T-cell (primary cell): ENCODE data around the gene AP5Z1. TPM values are rescaled to one million over a fixed set of nuclear protein-coding genes. Genes with fewer than 3 reads are reported as not detected.

Experiments
- ATAC-seq, 4 experiments: fragments of 200-7000 bp in 3 of 4; fragments of 150-1000 bp in 1 of 4; cut with Tn5 transposase; replicated peaks in 1 of 4; 1 replicate in 3 of 4; 2 replicates in 1 of 4; pipeline ENCODE4 v1.10.0; 2021; ENCODE audit warnings: moderate library complexity in 3 of 4, mild to moderate bottlenecking in 2 of 4, moderate number of reproducible peaks in 1 of 4
- CTCF ChIA-PET, 2 donors: fragments of 300-600 bp; sonication (Branson Sonifier 250); formaldehyde crosslinking; loops; one replicate each; lab custom pipeline; 2022; ENCODE audit warnings: antibody characterized with exemption in 2 of 2; lab: Charles Lee
- POLR2A ChIA-PET, 2 donors: fragments of 300-600 bp; sonication (Branson Sonifier 250); formaldehyde crosslinking; loops; one replicate each; lab custom pipeline; 2022; ENCODE audit warnings: antibody characterized with exemption in 2 of 2; lab: Charles Lee
- DNase-seq, 35 experiments: peaks; one replicate each; pipeline versions ENCODE4 v3.0.0 to v3.0.0-alpha.2; 2013 to 2023
- H3K27ac ChIP-seq: one replicate; pipeline ENCODE4 v1.5.1; 2013; ENCODE audit warnings: low read length
- H3K27me3 ChIP-seq, 2 experiments: replicated peaks in 1 of 2; 1 replicate in 1 of 2; 2 replicates in 1 of 2; pipeline versions ENCODE4 v1.6.1 to v1.7.0; 2013; ENCODE audit warnings: low read length in 1 of 2, mixed read lengths in 1 of 2; ENCODE audit not compliant: control insufficient read depth in 2 of 2, insufficient read depth in 2 of 2; ENCODE audit errors: extremely low read depth in 1 of 2
- H3K36me3 ChIP-seq, 2 donors: 1 replicate in 1 of 2; 2 replicates in 1 of 2; pipeline versions ENCODE4 v1.6.1 to v1.7.0; 2013; ENCODE audit warnings: low read length in 1 of 2; ENCODE audit not compliant: control insufficient read depth in 2 of 2, insufficient read depth in 1 of 2; ENCODE audit errors: extremely low read depth in 1 of 2
- H3K4me1 ChIP-seq, 2 experiments: 1 replicate in 1 of 2; 2 replicates in 1 of 2; pipeline versions ENCODE4 v1.6.1 to v1.7.0; 2013; ENCODE audit warnings: low read length in 2 of 2, mixed read lengths in 1 of 2; ENCODE audit not compliant: insufficient read depth in 2 of 2, control insufficient read depth in 1 of 2; ENCODE audit errors: extremely low read depth in 1 of 2
- H3K4me3 ChIP-seq, 2 donors: 1 replicate in 1 of 2; 2 replicates in 1 of 2; pipeline versions ENCODE4 v1.5.1 to v1.7.0; 2013; ENCODE audit warnings: mild to moderate bottlenecking in 2 of 2, low read length in 1 of 2, moderate library complexity in 1 of 2; ENCODE audit not compliant: control insufficient read depth in 1 of 2; ENCODE audit errors: extremely low read depth in 1 of 2
- H3K9me3 ChIP-seq: 2 replicates; pipeline ENCODE4 v1.7.0; 2013
- H3K27ac Mint-ChIP-seq, 2 donors: one replicate each; pipeline ENCODE4 v1.8.0; 2020 to 2021; ENCODE audit warnings: mild to moderate bottlenecking in 2 of 2, mixed read lengths in 2 of 2
- H3K27me3 Mint-ChIP-seq, 2 donors: one replicate each; pipeline ENCODE4 v1.8.0; 2021 to 2022; ENCODE audit warnings: mixed read lengths in 2 of 2
- H3K36me3 Mint-ChIP-seq: one replicate; pipeline ENCODE4 v1.8.0; 2021; ENCODE audit warnings: mixed read lengths
- H3K4me1 Mint-ChIP-seq, 3 donors: one replicate each; pipeline ENCODE4 v1.8.0; 2020 to 2022; ENCODE audit warnings: mixed read lengths in 3 of 3, mild to moderate bottlenecking in 1 of 3
- H3K4me3 Mint-ChIP-seq, 3 donors: one replicate each; pipeline ENCODE4 v1.8.0; 2020 to 2022; ENCODE audit warnings: mild to moderate bottlenecking in 3 of 3, mixed read lengths in 3 of 3, moderate library complexity in 3 of 3
- H3K9me3 Mint-ChIP-seq, 3 donors: one replicate each; pipeline ENCODE4 v1.8.0; 2020 to 2022; ENCODE audit warnings: mixed read lengths in 3 of 3
- WGBS: methylation state at CpG from one replicate; pipeline ENCODE4 v1.1.5; 2013; ENCODE audit warnings: missing lambda C conversion rate; ENCODE audit not compliant: insufficient coverage; 5-methylcytosine and 5-hydroxymethylcytosine counted together
- total RNA-seq, 35 experiments: library from RNA in 6 of 35; stranded (reverse) in 6 of 35; fragments of 120-200 nt in 1 of 35; gene quantifications; one replicate each; pipeline versions ENCODE4 v1.2.1 to v1.2.4 and lab custom pipeline; 2013 to 2026

Gene AP5Z1
- total RNA-seq, 5 donors from 2014 or later (not counting 1 experiment from before 2014, with no cell fraction given), result 93.6 to 126 (median 110) TPM

GRCh38 chr7:4755045-4755444 is 20.4 kb upstream of the AP5Z1 start:
- Mint-ChIP-seq H3K9me3 (no peaks in the 10 kb centered on the region), H3K27me3 (no peaks in the 10 kb centered on the region), H3K4me1 (peaks cover 5 to 20% (median 20%) of the 10 kb centered on the region in 3 donors), H3K27ac (no peak overlapping the region), H3K4me3 (no peak overlapping the region), H3K36me3 (peaks cover 10% of the 10 kb centered on the region)
- Histone ChIP-seq H3K27ac (no peak overlapping the region), H3K36me3 (peaks cover 8 to 61% of the 10 kb centered on the region in 2 donors), H3K4me3 (no peak overlapping the region), H3K4me1 (peaks cover 3 to 19% of the 10 kb centered on the region in 2 experiments), H3K9me3 (no peaks in the 10 kb centered on the region), H3K27me3 (no peaks in the 10 kb centered on the region)
- ChIA-PET POLR2A (no interaction called here), CTCF (interaction anchor here (0.6 to 1.5 kb wide), 5 partner anchors 8 to 147 kb away, joined by 3 to 4 read pairs (median 4); no protein-coding TSS in a partner anchor)
- ATAC-seq (no peak), DNase-seq (no peak)
- WGBS, result 95% methylated on average over 17 of the region's 24 CpGs

GRCh38 chr7:4758111-4758510 is 17.3 kb upstream of the AP5Z1 start:
- H3K9me3 ChIP-seq, result no peaks in the 10 kb centered on the region
- ChIA-PET POLR2A (no interaction called here), CTCF (no interaction called here)
- Mint-ChIP-seq H3K4me3 (no peak overlapping the region), H3K9me3 (no peaks in the 10 kb centered on the region), H3K36me3 (peaks cover 25% of the 10 kb centered on the region), H3K4me1 (peaks cover 5 to 12% (median 11%) of the 10 kb centered on the region in 3 donors), H3K27me3 (no peaks in the 10 kb centered on the region), H3K27ac (no peak overlapping the region)
- peaks cover 24 to 80% of the 10 kb centered on the region in 2 donors for H3K36me3 ChIP-seq
- H3K27me3 ChIP-seq, result no peaks in the 10 kb centered on the region
- no peak overlapping the region for H3K4me3 ChIP-seq
- no peak overlapping the region for H3K27ac ChIP-seq
- over 99% methylated on average over 17 of the region's 19 CpGs for WGBS
- no peak for DNase-seq
- ATAC-seq, result no peak
- peaks cover 3 to 15% of the 10 kb centered on the region in 2 experiments for H3K4me1 ChIP-seq

GRCh38 chr7:4758791-4759190 is 16.6 kb upstream of the AP5Z1 start:
- H3K4me3 ChIP-seq, result no peak overlapping the region
- no peak overlapping the region for H3K27ac Mint-ChIP-seq
- H3K9me3 Mint-ChIP-seq, result no peaks in the 10 kb centered on the region
- H3K27me3 ChIP-seq, result no peaks in the 10 kb centered on the region
- CTCF ChIA-PET, result no interaction called here
- no peak overlapping the region for H3K27ac ChIP-seq
- H3K9me3 ChIP-seq, result no peaks in the 10 kb centered on the region
- ATAC-seq (no peak), DNase-seq (no peak)
- peaks cover 31 to 87% of the 10 kb centered on the region in 2 donors for H3K36me3 ChIP-seq
- peaks cover 25% of the 10 kb centered on the region for H3K36me3 Mint-ChIP-seq
- no peaks in the 10 kb centered on the region for H3K27me3 Mint-ChIP-seq
- POLR2A ChIA-PET, result no interaction called here
- peaks cover under 1 to 8% of the 10 kb centered on the region in 2 experiments for H3K4me1 ChIP-seq
- WGBS, result 96% methylated on average over 27 of the region's 29 CpGs
- no peak overlapping the region for H3K4me3 Mint-ChIP-seq
- H3K4me1 Mint-ChIP-seq, result peaks cover 1 to 5% (median 5%) of the 10 kb centered on the region in 3 donors

- Mint-ChIP-seq H3K27ac (no peak overlapping the region), H3K36me3 (peaks cover 25% of the 10 kb centered on the region), H3K9me3 (no peaks in the 10 kb centered on the region), H3K4me3 (no peak overlapping the region), H3K27me3 (no peaks in the 10 kb centered on the region), H3K4me1 (peaks cover 0 to 2% (median 2%) of the 10 kb centered on the region in 3 donors)
- WGBS, result 99% methylated on average over 34 of the region's 40 CpGs
- Histone ChIP-seq H3K4me3 (no peak overlapping the region), H3K36me3 (peaks cover 35 to 89% of the 10 kb centered on the region in 2 donors), H3K27ac (no peak overlapping the region), H3K4me1 (peaks cover 0 to 4% of the 10 kb centered on the region in 2 experiments), H3K27me3 (no peaks in the 10 kb centered on the region), H3K9me3 (no peaks in the 10 kb centered on the region)
- no peak for ATAC-seq
- ChIA-PET POLR2A (no interaction called here), CTCF (no interaction called here)
- no peak for DNase-seq
Observed at GRCh38 chr7:4759211-4759610, 16.2 kb upstream of the AP5Z1 start.

- Histone ChIP-seq H3K4me3 (no peak overlapping the region), H3K27ac (no peak overlapping the region), H3K27me3 (no peaks in the 10 kb centered on the region), H3K9me3 (no peaks in the 10 kb centered on the region), H3K4me1 (no peaks in the 10 kb centered on the region), H3K36me3 (peaks cover 41 to 77% of the 10 kb centered on the region in 2 donors)
- Mint-ChIP-seq H3K36me3 (peaks cover 19% of the 10 kb centered on the region), H3K4me1 (no peaks in the 10 kb centered on the region), H3K9me3 (no peaks in the 10 kb centered on the region), H3K27me3 (no peaks in the 10 kb centered on the region), H3K27ac (no peak overlapping the region), H3K4me3 (no peak overlapping the region)
- no peak for DNase-seq
- no peak for ATAC-seq
- ChIA-PET CTCF (interaction anchor here in 1 of 2 donors (0.5 kb wide), 1 partner anchor 35 kb away, joined by 3 read pairs; no protein-coding TSS in a partner anchor), POLR2A (no interaction called here)
- 93% methylated on average over 26 of the region's 26 CpGs for WGBS
Observed at GRCh38 chr7:4760952-4761351, 14.5 kb upstream of the AP5Z1 start.

GRCh38 chr7:4762121-4763055 is 13.0 kb upstream of the AP5Z1 start:
- ChIA-PET CTCF (no interaction called here), POLR2A (no interaction called here)
- 95% methylated on average over 38 of the region's 54 CpGs for WGBS
- Mint-ChIP-seq H3K27ac (peak overlapping the region in 1 of 2 donors; percentile 36), H3K27me3 (no peaks in the 10 kb centered on the region), H3K4me3 (peak overlapping the region in 1 of 3 donors; percentile 34), H3K4me1 (no peaks in the 10 kb centered on the region), H3K9me3 (no peaks in the 10 kb centered on the region), H3K36me3 (peaks cover 19% of the 10 kb centered on the region)
- H3K9me3 ChIP-seq, result no peaks in the 10 kb centered on the region
- H3K4me3 ChIP-seq, result no peak overlapping the region
- no peak for DNase-seq
- no peak for ATAC-seq
- H3K27me3 ChIP-seq, result no peaks in the 10 kb centered on the region
- no peaks in the 10 kb centered on the region for H3K4me1 ChIP-seq
- H3K36me3 ChIP-seq, result peaks cover 41 to 63% of the 10 kb centered on the region in 2 donors
- H3K27ac ChIP-seq, result no peak overlapping the region
